Amygdala (tissue), 56 donors: Measurements from ENCODE around the gene CFAP100.

ENCODE experiments used
- DNase-seq, 56 donors: peaks; one replicate each; lab custom pipeline; 2025; lab: John Stamatoyannopoulos, UW

The CFAP100 gene

DNA sequence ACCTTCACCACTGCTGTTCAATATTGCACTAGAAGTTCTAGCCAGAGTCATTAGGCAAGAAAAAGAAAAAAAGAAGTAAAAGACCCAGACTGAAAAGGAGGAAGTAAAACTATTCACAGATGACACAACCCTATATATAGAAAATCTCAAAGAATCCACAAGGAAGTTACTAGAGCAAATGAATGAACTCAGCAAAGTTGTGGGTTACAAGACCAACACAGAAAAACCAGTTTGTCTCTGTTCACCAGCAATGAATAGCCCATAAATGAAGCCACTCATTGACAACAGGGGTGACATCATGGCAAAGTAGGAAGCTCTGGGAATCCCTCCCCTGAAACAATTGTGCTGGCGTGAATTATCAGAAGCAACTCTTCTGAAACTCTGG, 4.6 kb downstream of the CFAP100 start:
- DNase-seq: peak in 1 of 56 donors; percentile 43

DNA sequence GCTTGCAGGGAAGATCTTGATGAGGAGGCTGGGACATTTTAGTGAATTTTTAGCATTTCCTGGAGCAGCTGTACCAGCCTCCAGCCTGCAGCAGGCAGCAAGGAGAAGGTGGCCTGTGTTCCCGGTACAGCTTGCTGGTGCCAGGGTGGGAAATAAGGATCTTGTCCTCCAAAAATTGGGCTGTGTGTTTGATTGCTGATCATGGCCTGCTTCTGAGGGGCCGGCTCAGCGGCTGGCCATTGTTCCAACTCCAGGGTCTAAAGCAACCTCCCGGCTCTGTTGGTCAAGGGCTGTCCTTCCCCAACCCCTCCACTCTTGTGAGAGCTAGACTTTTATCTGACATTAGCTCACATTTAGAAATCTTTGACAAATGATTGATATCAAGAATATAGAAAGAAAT, 5.0 kb downstream of the CFAP100 start:
- no peak for DNase-seq

DNA sequence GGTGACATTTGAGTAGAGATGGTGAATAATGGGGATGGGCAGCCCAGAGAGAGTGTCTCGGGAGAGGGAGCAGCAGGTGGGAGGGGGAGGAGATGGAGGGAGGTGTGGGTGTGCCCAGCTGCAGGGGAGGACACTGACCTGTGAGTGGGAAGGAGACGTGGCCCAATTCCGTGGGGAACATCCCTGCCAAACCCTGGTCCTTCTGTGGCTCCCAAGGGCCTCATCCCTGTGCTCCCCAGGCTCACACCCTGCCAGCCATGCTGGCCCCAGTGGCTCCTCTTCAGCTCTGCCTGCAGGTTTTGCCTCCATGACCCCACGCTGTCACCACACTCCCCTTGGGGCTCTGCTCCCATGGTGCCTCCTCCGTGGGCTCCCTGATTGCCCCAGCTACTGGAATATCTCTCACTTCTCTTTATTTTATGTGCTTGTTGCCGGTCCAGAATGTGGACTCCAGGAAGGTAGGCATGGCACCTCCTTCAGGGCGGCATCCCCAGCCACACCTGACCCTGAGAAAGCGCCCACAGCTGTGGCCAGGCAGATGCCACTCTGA, 7.0 kb downstream of the CFAP100 start:
- no peak for DNase-seq

DNA sequence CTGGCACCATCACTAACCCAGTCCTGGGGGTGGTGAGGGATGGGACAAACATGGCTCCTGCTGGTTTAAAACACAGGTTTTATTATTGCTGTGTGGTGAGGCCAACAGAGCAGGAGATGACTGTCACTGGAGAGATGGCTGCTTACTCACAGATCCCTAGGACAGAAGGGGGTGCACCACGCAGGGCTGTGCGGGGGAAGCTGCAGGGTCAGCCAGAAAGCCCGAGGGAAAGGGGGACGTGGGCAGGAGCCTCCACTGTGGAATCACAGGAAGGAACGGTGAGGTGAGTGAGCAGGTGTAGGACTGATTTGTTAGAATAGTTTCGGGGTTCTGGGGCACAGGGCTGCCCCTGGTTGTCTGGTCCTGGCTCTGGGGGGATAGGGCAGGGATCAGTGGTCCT, 7.5 kb downstream of the CFAP100 start:
- no peak for DNase-seq

DNA sequence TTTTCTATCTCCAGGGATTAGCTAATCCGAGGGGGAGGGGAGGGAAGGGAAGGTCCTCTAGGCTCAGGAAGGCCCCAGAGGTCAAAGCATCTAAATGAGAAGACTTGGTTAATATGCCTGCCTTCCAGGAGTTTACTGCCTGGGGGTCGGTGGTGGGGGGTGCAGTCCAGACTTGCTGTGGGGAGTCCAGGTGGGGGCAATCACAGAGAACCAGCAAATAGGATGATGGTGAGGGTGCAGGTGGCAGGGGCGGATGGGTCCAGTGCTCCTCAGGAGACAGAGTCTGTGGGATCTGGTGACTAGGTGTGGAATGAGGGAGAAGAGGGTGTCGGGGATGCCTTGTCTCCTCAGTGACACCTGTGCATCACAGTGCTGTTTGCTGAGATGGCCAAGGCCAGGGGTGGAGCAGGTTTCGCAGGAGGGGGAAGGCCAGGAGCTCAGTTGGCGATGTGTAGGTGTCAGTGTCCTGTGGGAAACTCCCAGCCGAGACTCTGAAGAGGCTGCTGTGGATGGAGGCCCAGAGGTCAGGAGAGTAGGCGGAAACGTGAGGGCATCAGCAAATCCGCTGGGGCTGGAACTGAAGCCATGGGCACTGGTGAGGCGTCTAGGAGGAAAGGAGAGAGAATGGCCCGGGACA, 8.1 kb downstream of the CFAP100 start:
- DNase-seq: no peak

DNA sequence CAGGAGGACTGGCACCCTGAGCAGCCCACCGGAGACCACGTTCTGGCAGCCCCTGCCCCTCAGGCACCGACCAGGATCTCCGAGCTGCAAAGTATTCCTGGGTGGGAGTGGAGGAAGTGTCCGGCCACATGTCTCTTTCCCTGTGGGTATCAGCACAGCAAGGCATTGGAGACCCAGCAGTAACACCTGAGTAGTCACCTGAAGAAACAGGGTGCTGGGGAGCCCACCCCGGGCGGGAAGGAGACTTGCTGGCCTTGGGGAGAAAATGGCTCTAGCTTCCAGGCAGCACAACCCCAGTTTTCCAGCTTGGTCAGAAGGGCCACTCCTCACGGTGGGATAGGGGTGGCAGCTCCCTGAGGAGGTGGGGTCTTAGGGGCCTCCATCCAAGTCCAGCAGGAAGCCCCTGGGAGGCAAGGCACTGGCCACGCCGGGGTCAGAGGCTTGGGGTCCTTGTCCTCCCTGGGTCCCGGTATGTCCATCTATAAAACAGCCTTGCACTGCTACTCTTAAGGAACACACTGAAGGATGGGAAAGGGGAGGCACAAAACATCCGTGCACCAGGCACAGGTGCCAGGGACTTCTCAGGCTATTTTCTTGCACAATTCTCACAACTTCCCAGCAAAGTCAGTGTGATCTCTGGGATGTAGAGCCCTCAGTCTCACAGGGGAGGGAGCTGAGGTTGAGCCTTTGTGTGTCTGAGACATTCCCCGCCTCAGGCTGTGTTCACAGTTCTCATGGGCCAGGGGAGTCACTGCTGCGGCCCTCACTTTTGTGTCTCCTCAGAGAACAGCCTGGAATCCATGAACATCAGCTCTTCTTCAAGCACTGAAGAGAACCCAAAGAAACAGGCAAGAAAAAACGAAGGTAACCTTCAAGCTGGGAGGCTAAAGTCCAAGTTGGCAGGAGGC, 11.9 kb downstream of the CFAP100 start:
- no peak for DNase-seq

DNA sequence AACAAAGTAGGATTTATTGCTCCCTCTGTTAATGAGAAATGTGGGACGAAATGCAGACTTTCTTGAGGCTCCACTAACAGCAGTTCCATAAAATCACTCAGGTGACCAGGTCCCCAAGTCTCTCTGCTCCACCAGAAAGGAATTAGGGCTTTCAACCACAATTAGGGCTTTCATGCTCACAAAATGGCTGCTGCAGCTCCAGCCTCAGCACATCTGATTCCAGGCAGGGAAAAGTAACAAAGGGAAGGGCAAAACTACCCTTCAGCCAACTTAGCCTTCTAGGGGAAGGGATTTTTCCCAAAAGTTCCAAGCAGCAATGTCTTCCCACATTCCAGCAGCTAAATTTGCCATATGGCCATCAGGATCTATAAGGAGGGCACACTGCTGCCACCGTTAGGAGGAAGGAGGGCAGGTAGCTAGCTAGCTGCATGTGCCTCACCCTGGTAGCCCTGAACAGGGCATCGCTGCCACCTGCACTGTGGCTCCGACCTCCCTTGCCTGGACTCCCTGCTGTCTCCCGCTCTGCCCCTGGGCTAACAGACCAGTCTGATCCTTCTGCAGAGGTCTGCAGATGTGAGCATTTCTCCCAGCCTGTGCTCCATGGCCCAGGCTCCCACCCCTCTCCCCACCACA, 12.8 kb downstream of the CFAP100 start:
- no peak for DNase-seq

DNA sequence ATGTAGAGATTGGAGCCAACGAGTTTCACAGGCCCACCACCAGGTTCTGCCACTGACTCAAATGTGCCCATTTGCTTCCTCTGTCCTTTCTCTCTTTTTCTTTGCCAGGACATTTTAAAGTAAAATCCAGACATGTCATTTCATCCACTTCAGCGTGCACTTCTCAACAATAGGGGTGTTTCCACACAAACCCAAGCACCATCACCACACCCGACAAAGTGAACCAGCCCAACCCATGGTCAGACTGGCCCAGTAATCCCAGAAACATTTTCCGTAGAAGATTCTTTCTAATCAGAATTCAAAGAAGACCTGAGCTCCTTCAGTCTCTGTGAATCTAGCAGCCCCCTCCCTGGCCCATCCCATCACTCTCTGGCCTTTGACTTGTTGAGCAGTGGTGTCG, 13.4 kb downstream of the CFAP100 start:
- DNase-seq: no peak

DNA sequence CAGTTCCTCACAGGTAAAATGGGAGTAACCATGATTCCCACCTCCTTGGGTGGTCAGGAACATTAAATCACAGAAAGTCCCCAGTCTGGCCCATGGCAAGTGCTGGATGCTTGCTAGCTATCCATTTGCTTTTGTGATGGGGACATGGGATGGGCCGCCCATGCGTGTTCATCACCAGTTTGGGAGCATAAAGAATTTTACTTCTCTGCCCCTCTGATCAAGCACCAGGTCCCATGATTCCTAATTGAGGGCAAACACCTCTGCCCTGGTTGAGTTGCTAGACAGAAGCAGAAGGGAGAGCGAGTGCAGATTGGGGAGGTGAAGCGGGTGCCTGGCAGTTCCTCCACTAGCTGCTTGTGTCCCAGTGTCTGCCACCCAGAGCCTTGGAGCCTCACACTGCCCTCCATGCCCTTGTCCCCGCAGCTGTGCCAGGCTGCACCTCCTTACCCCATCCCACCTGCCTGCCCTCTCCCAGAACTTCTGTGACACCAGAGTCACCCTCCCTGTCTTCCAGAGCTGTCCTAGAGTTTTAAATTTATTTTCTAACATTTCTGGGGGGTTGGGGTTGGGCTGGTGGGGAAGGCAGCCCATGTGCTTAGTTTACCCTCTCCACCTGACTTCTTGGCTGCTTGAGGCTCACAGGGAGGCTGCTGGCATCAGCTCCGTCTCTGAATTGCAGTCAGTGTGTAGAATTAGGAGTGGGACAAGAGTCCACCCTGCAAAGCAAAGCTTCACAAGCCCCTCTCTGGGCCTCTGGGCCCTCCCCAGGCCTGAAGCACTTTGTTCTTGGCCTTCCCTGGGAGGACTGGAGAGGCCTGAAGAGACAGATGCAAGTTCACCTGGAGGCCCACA, 18.4 kb downstream of the CFAP100 start:
- DNase-seq: no peak

DNA sequence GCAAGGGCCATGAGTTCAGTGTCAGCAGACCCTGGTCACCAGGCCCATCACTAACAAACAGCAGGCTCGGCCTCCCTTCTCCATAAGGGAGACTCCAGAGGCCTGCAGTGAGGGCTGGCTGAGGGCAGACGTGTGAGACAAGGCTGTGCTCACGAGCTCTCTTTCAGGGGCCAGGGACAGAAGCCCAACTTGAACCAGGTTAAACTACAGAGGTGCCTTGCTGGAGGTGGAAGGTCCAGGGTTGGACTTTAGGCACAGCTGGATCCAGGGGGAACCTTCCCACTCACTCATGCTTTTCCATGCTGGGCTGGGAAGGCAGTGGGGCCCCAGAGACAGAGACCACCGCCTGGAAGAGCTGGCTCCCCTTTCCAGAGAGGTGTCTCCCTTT, 19.0 kb downstream of the CFAP100 start:
- DNase-seq: no peak

DNA sequence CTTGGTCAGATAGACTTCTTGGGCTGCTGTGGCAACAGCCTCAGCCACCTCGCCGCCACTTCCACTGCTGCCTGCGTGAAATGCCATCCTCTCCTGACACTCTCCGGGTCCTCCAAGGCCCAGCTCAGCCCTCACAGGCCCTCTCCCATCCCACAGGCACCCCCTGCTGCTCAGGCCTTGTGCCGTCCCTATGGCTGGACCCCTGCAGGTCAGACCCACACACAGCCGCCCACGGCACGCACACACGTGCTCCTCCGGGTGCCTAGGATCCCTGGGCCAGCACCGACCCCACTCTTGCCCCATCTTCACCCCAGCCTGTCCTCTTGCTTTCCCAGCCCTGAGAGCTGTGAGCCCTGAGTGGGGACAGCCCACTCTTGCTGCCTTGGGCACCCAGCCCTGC, 19.7 kb downstream of the CFAP100 start:
- DNase-seq: no peak

DNA sequence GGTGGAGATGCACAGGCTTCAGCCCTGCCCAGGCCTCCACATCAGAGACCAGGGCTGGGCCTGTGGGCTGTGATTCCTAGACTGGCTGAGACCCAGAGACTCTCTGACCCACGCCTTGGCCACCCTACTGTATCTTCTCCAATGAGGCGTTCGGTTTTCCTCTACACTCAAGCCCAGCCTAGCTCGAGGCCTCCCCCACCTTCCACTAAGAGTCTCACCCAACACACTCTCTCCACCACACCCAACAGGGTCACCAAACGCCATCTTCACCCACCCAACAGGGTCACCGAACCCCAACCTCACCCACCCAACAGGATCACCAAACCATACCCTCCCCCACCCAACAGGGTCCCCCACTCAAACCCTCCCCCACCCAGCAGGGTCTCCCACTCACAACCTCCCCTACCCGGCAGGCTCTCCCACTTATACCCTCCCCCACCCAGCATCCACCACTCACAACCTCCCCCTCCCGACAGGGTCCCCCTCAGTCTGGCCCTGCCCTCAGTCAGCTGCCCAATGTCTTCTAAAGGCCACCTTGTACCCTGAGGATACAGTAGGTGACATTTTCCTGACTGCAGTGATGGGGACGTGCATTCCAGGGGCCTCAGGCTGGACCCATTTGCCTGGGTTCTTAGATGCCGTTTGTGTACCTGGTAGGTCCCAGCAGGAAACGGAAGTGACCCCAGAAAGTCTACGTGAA, 20.4 kb downstream of the CFAP100 start:
- no peak for DNase-seq

DNA sequence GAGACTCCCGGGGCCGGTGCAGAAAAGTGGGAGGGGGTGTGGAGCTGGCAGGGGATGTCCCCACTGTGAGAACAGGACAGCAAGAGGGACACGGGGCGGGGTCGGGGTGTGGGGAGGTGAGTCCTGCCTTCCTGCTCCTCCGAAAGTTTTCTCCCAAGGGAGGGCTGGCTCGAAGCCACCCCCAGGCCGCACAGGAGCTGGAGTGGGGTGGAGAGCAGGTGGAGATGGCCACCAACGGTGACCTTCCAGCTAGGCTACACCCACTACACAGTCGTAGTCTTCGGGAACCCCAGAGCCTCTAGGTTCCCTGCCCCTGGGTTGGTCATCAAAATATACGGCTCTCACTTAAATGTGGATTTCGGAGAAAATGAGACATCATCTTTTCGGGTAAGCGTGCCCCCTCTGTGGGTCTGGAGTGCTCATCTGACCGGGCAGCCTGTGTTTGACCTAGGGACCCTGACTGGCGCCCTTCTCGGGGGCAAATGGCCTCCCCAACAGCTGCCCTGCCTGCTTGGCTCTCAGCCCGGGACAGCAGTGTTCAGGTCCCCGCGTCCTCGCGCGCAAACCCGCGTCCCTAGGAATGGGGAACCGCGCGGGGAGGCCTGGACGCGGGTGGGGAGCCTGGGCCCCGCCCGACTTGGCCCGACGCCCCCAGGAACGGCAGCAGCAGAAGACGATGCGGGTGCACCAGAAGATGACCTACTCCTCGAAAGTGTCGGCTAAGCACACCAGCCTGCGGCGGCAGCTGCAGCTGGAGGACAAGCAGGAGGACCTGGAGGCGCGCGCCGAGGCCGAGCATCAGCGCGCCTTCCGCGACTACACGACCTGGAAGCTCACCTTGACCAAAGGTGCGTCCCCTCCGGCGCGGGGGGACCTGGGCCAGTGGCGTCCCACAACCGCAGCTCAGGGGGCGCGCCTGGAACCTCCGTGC, 21.2 kb downstream of the CFAP100 start:
- DNase-seq: no peak

DNA sequence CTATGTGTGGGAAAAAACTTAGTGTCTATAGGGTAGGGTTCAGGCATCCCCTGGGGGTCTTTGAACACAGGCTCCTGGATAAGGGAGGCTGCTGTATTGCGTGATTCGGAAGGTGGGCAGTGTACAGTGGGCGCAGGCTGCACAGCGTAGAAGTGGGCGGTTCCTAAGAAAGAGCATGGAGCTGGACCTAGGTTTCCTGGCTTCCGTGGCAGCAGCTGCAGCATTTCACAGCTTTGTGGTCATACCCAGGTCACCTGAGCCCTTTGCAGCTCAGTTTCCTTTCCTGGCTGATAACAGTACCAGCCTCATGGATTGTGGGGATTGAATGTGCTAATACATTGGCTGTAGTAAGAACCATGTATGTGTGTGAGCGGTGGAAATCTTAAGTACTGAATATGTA, 22.2 kb downstream of the CFAP100 start:
- DNase-seq: no peak

DNA sequence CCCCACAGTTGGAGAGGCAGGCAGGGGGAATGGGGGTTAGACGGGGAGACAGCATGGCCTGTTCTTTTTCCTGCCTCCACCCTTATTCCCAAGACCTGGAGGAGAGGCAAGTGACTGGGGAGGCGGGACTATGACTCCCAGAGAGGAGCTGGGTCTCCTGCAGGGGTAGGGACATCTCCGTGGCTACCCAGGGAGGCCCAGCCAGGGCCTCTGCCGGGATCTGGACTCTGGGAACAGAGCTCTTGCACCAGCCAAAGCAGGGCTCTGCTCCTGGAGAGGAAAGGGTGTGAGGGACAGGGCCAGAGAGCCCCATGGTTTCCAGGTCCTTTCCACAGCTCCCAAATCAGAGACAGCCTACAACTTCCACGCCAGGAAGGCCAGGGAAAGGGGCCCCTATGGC, 22.8 kb downstream of the CFAP100 start:
- DNase-seq: no peak

DNA sequence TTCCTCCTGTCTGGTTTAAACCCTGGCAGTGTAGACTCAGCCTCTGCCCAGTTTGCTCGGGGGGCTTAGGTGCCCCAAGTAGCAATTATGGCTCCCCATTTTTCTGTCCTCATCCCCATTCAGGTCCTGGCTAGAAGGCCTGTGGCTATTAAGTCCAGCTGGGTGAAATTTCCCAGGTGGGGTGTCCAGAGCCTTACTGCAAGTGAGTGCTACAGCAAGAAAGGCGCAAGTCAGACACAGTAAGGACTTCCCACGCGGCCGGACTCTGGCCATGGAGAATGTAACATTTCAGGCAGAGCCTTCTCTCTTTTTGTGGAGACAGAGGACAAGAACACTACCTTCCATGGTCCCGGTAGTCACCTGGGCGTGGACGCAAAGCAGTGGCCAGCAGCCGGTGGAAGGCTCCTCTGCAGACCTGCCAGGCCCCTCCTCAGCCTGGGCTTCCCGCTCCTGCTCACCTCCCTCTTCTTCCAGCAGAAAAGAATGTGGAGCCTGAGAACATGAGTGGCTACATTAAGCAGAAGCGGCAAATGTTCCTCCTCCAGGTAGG, 23.3 kb downstream of the CFAP100 start:
- DNase-seq: no peak

DNA sequence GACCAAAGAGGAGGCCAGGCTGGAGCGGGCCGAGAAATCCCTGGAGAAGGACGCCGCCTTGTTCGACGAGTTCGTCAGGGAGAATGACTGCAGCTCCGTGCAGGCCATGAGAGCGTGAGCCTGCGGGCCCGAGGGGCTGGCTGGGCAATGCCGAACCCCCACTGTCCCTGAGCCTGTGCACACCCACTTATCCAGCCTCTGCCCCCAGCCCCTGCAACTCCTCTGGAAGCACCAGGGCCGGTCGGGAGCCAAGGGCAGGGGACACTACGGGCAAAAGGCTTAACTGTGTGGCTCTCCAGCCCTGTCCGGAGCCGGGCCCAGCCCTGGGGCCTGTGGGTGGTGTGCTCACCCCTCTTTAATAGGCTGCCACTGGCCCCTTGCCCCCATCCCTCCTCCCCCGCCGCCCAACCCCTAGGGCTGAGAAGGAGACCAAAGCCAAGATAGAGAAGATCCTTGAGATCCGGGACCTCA, 24.0 kb downstream of the CFAP100 start:
- no peak for DNase-seq

DNA sequence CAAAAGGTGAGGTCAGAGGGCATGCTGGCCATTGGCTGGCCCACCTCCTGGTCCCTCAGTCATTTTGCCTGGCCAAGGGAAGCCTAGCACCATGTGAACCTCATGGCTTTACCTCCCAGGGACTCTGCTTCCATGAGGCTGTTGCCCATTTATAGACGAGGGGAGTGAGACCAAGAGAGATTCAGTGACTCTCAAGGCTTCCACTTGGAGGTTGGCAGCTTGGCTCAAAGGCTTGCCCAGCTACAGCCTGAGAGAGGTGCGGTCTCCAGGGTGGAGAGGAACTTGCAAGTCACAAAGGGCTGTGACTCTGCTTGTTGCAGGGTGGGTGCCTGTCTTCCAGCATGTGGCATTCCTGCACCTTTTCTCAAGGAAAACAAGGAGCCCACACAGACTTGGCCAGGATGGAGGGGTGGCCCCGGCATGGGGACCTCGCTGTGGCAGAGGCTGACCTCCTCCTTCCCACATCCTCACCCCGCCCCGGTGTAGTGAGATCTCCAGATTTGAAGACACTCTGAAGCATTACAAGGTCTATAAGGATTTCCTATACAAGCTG, 24.5 kb downstream of the CFAP100 start:
- DNase-seq: no peak
